Measurements from ENCODE around the gene RNF181.

DNA sequence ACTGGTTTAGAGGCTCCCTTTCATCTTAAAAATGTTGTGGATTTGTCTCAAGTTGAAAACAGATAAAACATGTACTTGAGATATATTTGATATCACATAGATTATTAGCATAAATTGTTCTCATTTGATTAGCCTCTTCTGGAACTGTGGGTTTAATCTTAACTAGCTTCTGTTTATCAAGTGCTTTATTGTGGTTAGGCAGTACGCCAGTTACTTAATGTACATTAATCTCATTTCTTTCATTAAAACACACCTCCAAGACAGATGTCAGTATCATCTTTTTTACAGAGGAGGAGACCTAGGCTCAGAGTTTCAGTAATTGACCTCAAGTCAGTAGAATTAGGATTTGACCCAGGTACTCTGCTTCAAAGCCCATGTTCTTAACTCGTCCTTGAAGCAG, 50.6 kb downstream of the RNF181 start:
- no peak for TF ChIP-seq POLR2AphosphoS5 (IDR thresholded peaks at IDR 0.05; ENCODE audit: borderline replicate concordance, low read depth, low read length)
- TF ChIP-seq EZH2 (IDR thresholded peaks at IDR 0.05), result no peak

All from SK-N-MC (cell line).